ENCODE measurements around the gene CEP85L.

DNA sequence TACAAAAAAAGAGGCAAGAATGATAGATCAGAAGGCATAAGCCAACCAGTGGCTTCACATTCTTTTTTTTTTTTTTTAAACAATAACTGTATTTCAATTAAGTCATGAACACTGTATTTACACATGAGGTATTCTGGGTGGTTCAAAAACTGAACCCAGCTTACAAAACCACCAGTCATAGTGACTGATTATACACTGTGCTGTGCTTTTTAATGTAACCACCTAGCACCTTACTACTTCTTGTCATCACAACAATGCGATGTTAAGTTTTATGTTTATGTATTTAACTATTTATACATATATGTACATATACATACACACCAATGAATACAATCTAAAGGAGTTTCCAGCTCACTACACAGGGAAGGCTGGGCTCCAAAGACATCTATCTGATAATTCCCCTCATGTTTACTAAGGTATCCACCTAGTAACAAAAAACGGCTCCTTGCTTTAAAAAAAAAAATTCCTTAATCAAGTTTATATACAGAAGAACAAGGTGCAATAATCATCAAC lies 190.4 kb downstream of the CEP85L start:
- no peak for TF ChIP-seq POLR2AphosphoS5 (IDR thresholded peaks at IDR 0.05; ENCODE audit: low read depth, low read length)
- no peak for TF ChIP-seq TAF1 (IDR thresholded peaks at IDR 0.05; ENCODE audit: borderline replicate concordance, low read depth, low read length)
